NCI-H748 treated with DMSO at 0.1 percent for 48 hours (cell line): ENCODE results near the gene CCR9.

Experiments
- DNase-seq: peaks from one replicate; lab custom pipeline; 2025; lab: John Stamatoyannopoulos, UW

The CCR9 gene

GRCh38 chr3:45937206-45938042 lies 51.1 kb downstream of the CCR9 start:
- DNase-seq = no peak

GRCh38 chr3:45938043-45938435 lies 51.7 kb downstream of the CCR9 start:
- DNase-seq = no peak

- peak; percentile 48 for DNase-seq
Measured at GRCh38 chr3:45938864-45939263, 52.5 kb downstream of the CCR9 start.

GRCh38 chr3:45939341-45939771 lies 53.0 kb downstream of the CCR9 start:
- DNase-seq = no peak

GRCh38 chr3:45940004-45940780 lies 53.8 kb downstream of the CCR9 start:
- no peak for DNase-seq

GRCh38 chr3:45940781-45941365 lies 54.5 kb downstream of the CCR9 start:
- DNase-seq = no peak

GRCh38 chr3:45942051-45942825 lies 55.9 kb downstream of the CCR9 start:
- no peak for DNase-seq

- no peak for DNase-seq
Measured at GRCh38 chr3:45943207-45943846, 57.0 kb downstream of the CCR9 start, which contains the start of gene CXCR6. CXCR6 (plus strand) TSS chr3:45943464; CDS start chr3:45946482, 3,018 bp downstream.

GRCh38 chr3:45944830-45945620 lies 58.7 kb downstream of the CCR9 start:
- DNase-seq = no peak

- no peak for DNase-seq
Measured at GRCh38 chr3:45946307-45946706, 60.0 kb downstream of the CCR9 start.

GRCh38 chr3:45946875-45947274 lies 60.5 kb downstream of the CCR9 start:
- no peak for DNase-seq

GRCh38 chr3:45947361-45947760 lies 61.0 kb downstream of the CCR9 start:
- no peak for DNase-seq

- DNase-seq = no peak
Measured at GRCh38 chr3:45948311-45948781, 62.0 kb downstream of the CCR9 start.

- DNase-seq = no peak
Measured at GRCh38 chr3:45948881-45949280, 62.5 kb downstream of the CCR9 start.

GRCh38 chr3:45949432-45949831 lies 63.1 kb downstream of the CCR9 start:
- DNase-seq = no peak

GRCh38 chr3:45950131-45950530 lies 63.8 kb downstream of the CCR9 start:
- no peak for DNase-seq

- DNase-seq = no peak
Measured at GRCh38 chr3:45950686-45951600, 64.6 kb downstream of the CCR9 start.

GRCh38 chr3:45951946-45952345 lies 65.6 kb downstream of the CCR9 start:
- DNase-seq = no peak

- DNase-seq = no peak
Measured at GRCh38 chr3:45952456-45952855, 66.1 kb downstream of the CCR9 start.
